GM18909 (cell line): ENCODE results near the gene FHL5.
A peak's percentile ranks its signal among the peaks of the same experiment; 100 is the strongest.
"Not testable (repeated sequence)": the region's sequence is repeated elsewhere in the genome, so short reads cannot be mapped to it uniquely, and the experiment has no call there.

Experiments used
- ATAC-seq: cut with Tn5 transposase; IDR thresholded peaks from one replicate; pipeline ENCODE4 v1.9.1; 2021; ENCODE audit warnings: mild to moderate bottlenecking; ENCODE audit not compliant: unreplicated experiment, poor library complexity

FHL5 gene

DNA sequence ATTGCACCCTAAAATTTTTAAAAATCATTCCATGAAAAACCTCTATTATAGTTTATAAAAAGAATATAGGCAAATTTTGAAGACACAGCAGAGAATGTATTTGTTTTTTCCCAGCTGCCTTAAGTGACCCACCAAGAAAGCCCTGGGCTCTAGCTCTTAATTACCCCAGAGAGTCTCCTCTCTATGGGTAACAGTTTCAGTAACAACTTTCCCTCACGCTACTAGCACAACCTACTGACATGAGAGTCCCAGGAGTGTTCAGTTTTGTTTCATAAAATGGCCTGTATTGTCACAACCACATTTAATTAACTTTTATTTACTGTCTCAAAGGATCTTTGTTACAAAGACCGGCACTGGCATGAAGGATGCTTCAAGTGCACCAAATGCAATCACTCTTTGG, 41.5 kb downstream of the FHL5 start:
- no peak for ATAC-seq

DNA sequence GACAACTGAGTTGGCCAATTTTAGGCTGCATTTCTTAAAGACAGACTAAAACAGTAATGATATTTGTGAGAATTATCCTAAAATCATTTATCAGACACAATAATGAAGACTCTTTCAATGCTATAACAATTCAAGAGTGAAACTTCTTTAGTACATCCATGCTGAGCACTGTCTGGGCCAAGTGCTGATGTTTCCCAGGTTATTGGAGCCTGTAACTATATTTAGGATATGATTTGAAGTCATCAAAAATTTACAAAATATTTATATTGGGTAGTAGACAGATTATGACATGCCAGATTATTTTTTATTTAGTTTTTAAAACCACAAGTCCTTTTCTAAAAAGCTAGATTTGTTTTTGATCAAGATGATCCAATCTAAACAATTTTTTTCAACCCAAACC, 45.1 kb downstream of the FHL5 start:
- no peak for ATAC-seq

DNA sequence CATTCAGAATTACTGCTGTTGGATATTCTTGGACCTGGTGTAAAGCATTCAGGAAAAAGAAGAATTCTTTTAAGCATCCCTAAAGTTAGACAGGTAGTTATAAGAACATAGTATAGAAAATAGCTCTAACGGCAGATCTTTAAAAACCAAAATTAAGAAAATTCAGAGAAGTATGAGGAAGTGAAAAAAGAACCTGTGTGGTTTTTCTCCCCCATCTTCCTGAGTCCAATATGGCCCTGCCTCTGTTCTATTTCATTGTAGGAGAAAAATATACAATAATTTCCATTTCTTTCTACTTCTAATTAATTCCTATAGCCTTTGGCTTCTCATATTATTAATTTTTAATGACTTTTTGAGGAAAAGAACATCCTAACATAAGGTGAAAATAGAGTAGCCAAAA, 47.1 kb downstream of the FHL5 start:
- peak; percentile 56 for ATAC-seq

DNA sequence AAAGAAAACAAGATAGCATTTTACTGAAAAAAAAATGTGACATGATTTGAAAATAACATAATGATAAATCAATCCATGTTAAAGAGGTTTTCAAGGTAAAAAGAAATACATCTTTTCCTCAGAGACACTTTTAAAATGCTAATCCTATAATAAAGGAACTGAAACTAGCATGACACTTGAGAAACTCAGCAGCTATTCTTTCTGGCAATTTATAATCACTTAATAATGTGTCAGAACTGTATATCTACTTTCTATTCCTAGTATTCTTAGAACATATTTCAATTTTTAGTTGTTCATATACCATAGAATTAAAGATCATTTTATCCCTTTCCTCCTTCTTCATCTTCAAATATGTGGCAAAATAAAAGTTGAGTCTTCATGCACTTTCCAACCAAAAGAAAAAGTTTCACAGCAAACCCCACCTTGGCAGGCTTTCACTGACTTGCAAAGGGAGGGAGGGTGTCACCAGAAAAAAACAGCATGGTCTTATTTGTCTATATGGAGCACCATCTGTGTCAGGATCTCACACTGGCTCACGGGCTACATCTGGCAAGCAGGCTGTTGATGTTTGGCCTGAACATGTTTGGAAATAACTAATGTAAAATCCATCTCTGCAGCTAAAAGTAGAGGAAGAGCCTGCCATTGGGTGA, 48.5 kb downstream of the FHL5 start:
- ATAC-seq, result peak; percentile 80

DNA sequence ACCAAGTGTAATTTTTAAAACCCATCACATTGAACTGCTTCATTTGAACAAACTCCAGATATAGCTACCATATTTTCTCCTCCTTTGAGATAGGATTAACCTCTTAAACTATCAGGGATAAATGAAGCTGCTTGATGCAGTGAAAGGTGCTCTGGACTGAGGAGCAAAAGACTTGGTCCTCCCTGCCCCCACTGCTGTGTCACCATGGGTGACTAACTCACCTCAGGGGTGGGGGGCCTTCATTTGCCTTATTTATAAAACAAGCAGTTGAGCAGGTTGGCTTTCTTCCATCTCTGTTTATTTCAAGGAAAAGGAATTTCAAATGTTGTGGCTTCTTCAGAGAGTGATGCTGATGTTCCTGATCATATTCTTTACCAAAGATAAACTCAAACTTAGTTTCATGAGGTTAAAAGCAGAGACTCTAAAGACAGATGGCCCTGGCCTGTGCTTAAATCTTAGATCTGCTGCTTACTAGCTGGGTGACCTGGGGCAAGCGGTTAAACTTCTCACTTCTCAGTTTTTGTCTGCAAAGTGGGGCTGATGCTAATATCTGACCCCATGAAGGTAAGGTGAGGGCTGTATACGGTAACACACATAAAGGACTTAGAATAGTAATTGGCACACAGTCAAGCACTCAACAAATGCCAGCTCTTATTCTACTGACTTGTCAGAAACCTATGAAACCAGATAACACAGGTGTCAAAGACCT, 50.5 kb downstream of the FHL5 start:
- no peak for ATAC-seq

DNA sequence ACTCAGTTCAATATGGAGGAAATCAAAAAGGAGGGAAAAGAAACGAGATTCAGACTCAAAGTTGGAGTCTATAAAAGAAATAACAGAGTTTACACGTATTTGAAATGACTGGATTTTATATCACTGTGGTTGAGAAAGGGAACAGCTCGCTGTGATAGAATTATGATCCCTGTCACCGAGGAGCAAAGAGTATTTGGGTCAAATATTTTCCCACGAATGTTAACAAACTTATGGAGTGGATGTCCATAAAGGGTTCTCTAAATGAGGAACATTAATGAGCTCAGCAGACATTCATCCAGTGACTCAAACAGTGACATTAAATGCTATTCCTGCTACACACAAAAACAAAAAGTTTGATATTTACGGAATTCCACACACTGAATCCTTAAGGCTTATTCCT, 57.9 kb downstream of the FHL5 start:
- ATAC-seq, result no peak

DNA sequence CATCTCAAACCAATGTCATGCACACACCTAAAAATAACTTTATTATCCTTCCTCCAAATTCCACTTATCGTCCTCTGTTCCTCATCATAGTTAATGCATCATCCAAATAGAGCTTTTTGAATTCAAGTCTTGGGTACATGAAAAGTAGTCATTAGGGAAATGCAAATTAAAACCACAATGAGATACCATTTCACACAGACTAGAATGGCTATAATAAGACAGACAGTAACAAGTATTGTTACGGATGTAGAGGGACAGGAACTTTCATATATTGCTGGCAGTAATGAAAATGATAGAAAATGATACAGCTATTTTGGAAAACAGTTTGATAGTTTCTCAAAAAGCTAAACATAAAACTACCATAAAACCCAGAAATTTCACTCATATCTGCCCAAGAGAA, 59.1 kb downstream of the FHL5 start:
- ATAC-seq, result no peak

DNA sequence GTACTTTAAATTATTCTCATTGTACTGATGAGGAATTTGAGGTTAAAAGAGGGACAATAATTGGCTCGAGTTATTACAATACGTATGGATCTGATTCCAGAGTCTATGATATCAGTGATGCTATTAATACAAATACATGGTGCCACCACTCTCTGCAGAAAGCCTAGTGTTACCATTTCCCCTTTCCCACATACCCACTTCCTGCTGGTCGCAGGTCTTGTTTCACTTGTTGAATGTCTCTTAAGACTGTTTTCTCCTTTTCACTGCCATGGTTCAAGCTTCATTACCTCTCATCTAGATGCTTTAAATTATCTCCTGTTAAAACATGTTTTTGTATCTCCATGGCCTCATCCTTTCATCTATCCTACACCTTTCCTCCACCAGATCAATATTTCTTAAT, 62.0 kb downstream of the FHL5 start:
- peak; percentile 50 for ATAC-seq

DNA sequence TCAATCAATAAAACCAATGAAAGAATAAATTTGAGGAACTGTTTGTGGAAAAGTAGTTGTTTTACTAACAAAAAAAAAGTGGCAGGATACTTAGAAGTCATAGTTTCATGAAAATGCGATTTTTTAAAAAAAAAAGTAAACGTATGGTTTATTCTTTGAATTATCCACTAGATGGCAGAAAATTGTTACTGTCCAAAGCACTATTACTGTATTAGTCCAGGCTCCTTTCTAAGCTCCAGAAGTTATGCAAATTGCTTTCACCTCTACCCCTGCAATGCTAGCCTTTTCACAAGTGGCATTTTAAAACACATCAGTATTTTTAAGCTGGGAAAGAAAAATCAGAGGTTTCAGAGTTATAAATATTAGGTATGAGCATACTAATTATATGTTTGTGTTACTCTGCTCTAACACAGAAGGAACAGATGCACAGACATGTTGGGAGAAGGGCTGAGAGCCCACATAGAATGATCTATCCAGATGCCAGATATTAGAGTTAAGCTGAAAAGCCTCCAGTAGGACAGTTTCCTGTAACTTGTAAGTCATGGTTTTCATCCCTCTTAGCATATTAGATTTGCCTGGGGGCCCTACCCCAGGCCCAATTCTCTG, 63.9 kb downstream of the FHL5 start:
- peak; percentile 91 for ATAC-seq

DNA sequence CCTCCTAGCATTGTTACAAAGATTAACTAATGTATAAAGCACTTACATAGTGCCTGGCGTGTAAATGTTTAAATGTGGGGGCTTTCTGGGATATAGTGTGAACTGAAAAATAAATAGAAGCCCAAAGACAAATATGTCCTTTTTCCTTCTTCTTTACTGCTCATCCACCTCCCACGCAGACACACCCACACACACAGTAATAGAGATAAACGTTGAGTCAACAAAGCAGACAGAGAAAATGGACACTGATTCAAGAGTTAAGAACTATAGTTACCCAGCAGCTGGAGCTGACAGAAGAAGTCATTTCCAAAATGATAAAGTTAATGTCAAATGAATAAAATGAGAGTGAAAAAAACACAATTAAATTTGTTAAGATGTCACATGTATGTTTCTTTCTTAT, 68.3 kb downstream of the FHL5 start:
- ATAC-seq, result no peak

DNA sequence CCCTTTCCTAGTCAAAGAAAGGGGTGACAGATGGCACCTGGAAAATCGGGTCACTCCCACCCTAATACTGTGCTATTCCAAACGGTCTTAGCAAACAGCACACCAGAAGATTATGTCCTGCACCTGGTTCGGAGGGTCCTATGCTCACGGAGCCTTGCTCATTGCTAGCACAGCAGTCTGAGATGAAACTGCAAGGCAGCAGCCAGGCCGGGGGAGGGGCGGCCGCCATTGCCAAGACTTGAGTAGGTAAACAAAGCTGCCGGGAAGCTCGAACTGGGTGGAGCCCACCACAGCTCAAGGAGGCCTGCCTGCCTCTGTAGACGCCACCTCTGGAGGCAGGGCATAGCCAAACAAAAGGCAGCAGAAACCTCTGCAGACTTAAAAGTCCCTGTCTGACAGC, 75.1 kb downstream of the FHL5 start:
- ATAC-seq, result not testable (repeated sequence)

DNA sequence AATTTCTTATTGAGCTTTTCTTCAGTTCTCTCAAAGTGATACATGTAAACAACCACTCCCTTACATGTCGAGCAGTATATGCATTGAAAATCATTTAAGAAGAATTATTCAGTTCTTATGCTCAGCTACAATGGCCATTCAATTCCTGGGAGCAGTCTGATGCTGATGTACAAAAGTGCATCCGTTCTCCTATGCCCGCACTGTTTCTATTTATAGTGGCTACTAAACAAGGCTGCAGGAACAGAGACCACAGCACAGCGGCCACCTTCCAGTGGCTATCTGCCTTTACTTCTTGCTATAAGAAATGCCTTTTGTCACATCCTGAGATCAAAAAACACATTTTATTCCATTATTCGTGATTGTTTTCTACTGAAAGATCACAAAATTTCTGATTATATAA, 82.2 kb downstream of the FHL5 start:
- ATAC-seq, result no peak

DNA sequence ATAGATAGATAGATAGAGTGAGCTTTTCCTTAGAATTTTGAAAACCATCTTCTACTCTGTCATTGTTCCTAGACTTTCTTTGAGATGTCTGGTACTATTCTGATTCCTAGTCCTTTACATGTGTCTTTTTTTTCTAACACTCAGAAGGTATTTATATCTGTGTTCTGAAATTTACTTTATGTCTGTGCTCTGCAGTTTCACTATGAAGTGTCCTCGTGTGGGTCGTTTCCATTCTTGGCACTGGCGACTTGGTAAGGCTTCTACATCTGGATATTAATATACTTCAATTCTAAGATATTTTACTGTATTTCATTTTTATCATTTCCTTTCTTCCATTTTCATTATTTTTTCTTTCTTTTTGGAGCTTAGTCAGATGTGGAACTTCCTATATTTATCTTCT, 87.0 kb downstream of the FHL5 start:
- ATAC-seq, result peak; percentile 60

DNA sequence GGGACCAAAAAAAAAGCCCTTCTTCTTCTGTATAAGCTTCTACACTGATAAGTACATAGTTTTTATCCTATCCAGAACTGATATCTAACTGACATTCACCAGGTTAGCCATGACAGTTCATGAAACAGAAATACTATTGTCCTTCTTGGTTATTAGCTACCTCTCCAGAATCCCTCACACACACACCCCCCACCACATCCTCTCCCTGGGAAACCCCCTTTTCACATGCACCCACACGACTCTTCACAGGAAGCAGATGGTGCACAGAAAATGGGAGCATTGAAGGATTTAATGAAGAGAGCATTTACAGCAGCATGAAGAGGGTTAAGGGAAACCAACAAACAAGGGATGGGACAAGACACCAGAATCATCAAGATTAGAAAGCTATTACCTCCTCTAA, 88.9 kb downstream of the FHL5 start:
- peak; percentile 63 for ATAC-seq

DNA sequence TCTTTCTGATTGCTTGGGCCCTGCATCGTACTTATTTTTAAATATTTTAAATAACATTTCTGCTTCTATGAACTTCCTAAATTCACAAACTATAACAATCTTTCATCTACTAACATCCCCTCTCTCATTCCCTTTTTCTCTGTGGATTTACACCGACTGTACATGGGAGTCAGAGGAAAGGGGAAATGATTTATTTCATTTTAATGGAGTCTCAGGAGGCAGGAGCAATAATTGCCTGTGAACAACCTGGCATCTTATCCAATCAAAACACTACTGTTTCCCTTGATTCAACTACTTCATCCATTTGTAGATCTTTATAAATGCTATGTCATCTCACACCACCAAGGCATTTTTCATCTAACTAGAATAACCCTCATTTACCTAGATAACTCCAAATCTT, 89.6 kb downstream of the FHL5 start:
- no peak for ATAC-seq

DNA sequence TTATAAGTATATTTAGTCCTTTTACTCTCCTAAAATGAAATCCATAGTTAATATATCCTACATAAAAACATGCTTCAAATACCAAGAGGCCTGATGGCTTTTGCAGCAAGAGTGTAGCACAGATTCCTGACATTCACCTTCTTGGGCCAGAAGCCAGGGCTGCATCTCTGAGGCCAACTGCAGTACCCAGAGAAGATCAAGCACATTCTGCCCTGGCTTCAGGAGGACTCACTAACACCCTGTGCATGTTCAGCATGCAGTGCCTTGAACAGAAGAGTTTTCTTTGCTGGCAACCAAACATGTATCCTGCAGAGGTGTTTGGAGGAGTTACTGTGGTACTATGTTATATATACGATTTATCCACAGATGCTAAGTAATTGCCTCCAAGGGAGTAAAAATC, 90.3 kb downstream of the FHL5 start:
- no peak for ATAC-seq

DNA sequence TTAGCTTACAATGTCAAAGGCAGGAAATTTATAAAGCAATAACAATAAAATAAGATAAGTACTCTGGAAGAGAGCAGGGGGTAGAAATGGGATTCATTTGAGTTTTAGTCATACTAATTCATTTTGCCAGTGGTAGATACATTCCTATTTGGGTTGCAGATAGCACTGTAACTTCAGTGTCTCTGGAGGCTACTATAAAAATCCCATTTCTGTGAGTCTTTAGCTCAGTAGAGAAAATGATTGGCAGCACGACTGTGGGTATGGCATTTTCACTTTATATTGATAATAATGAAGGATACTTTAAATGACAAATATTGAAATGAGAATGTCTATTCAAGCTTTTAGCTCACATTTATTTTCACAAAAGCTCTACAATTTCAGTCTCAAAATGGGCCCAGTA, 93.6 kb downstream of the FHL5 start:
- ATAC-seq, result no peak

DNA sequence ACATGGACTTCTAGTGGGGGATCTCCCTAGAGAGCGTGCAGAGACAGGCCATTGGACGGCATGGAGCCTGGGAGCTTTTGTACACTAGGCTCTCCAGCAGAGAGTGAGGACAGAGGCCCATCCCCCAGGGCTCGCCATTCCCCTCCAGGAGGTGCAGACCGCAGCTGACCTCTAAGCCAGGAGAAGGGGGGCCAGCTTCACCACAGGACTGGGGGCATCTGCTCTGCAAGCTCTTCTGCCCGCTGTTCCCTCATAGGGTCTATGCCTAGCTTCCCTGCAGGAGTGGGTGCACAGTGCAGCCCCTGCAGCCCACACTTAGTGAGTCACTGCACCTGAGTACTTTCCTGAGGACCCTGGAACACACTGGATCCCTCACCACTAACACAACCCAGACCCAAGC, 94.4 kb downstream of the FHL5 start:
- ATAC-seq, result no peak

DNA sequence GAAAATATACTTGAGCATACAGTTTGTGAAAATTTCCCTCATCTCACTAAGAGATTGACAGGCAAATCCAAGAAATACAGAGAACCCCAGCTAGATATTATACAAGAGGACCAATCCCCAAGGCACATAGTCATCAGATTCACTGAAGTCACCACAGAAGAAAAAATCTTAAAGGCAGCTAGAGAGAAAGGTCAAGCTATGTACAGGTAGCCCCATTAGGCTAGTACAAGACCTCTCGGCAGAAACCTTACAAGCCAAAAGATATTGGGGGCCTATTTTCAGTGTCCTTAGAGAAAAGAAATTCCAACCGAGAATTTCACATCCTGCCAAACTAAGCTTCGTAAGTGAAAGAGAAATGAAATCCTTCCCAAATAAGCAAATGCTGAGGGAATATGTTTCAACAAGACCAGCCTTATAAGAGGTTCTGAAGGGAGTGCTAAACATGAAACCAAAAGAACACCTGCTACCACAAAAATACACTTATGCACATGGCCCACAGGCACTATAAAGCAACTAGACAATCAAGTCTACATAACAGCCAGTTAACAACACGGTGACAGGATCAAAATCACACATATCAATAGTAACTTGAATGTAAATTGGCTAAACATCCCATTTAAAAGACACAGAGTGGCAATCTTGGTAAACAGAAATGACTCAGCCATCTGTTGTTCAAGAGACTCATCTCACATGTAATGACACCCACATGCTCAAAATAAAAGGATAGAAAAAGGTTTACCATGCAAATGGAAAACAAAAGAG, 96.3 kb downstream of the FHL5 start:
- no peak for ATAC-seq
